ENCODE data around the gene WNK1.

- no peak for TF ChIP-seq CTCF (IDR thresholded peaks at IDR 0.05; ENCODE audit: low read depth, low read length)
- no peak for TF ChIP-seq EZH2phosphoT487 (IDR thresholded peaks at IDR 0.05; ENCODE audit: low read depth)
Measured at GRCh38 chr12:879641-880040, 127.3 kb downstream of the WNK1 start.
